Cardiac fibroblast (primary cell): ENCODE measurements around the gene SIRT2.

Experiments
- DNase-seq, 2 donors: peaks; one replicate each; pipeline versions ENCODE4 v3.0.0 to v3.0.0-alpha.2; 2010; ENCODE audit warnings: low read depth in 2 of 2
- H3K4me3 ChIP-seq, 2 donors: replicated peaks in 1 of 2; 1 replicate in 1 of 2; 2 replicates in 1 of 2; pipeline ENCODE4 v1.5.1; 2011; ENCODE audit warnings: low read depth in 2 of 2, low read length in 2 of 2, mild to moderate bottlenecking in 2 of 2, moderate library complexity in 1 of 2
- TF ChIP-seq, protein P1 (sequence below): IDR thresholded peaks from one replicate; pipeline ENCODE4 v1.5.1; 2011; ENCODE audit warnings: low read depth, mild to moderate bottlenecking, low read length, inconsistent platforms

Gene SIRT2

DNA sequence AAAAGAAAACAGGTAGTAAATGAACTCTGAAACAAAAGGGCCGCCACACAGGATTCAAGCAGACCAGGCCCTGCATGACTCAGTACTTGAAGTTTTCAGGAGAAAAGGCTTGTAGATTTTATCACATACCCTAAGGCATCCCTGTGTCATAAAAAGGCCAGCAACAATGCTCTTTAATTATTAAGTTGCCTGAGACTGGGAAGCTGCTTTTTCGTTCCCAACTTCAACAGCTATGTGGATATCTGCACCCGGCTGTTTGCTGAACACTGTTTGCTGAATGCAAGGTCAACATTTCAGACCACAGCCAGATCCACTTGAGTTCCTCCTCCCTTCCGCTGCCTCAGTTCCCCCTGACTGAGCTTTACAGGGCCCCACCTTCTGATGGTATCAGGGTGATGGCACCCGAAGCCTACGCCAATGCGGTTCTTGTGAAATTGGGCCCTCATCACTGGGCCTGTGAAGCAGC lies 61.7 kb downstream of the SIRT2 start:
- H3K4me3 ChIP-seq, result no peak overlapping the region
- TF ChIP-seq, protein P1, sequence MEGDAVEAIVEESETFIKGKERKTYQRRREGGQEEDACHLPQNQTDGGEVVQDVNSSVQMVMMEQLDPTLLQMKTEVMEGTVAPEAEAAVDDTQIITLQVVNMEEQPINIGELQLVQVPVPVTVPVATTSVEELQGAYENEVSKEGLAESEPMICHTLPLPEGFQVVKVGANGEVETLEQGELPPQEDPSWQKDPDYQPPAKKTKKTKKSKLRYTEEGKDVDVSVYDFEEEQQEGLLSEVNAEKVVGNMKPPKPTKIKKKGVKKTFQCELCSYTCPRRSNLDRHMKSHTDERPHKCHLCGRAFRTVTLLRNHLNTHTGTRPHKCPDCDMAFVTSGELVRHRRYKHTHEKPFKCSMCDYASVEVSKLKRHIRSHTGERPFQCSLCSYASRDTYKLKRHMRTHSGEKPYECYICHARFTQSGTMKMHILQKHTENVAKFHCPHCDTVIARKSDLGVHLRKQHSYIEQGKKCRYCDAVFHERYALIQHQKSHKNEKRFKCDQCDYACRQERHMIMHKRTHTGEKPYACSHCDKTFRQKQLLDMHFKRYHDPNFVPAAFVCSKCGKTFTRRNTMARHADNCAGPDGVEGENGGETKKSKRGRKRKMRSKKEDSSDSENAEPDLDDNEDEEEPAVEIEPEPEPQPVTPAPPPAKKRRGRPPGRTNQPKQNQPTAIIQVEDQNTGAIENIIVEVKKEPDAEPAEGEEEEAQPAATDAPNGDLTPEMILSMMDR, result no peak
- DNase-seq, result no peak

DNA sequence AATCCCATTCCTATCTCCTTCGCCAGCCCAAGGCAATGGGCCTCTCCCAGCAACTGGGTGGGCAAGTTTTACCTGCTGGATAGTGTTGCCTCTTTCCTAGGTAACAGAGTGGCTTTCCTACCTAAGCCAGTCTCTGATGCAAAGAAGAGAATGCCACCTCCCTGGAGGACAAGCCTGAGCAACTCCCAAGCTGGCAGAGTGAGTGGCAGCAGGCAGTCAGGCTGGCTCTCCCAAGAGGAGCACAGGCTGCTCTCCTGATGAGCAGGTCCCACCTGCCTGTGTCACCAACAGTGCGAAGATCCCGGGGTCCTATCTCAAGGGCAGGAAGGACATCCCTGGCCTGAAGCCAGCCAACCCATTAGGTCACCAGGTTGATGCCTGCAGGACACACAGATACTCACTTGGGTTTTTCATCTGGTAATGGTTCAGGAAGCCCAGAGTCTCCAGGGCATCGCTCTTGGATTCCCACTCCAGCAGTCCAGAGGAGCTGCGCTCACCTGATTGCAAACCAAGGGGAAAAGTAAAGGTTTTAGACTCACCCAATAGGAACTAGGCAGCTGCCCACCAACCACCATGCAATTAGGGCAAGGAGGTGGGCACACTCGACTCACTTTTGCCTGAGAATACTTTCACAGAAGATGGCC lies 62.3 kb downstream of the SIRT2 start:
- TF ChIP-seq, protein P1, result no peak
- DNase-seq, result no peak
- no peak overlapping the region for H3K4me3 ChIP-seq

- DNase-seq, result no peak
- TF ChIP-seq, protein P1, result no peak
- no peak overlapping the region for H3K4me3 ChIP-seq
Measured at GRCh38 chr19:38836159-38836982, 63.0 kb downstream of the SIRT2 start.

DNA sequence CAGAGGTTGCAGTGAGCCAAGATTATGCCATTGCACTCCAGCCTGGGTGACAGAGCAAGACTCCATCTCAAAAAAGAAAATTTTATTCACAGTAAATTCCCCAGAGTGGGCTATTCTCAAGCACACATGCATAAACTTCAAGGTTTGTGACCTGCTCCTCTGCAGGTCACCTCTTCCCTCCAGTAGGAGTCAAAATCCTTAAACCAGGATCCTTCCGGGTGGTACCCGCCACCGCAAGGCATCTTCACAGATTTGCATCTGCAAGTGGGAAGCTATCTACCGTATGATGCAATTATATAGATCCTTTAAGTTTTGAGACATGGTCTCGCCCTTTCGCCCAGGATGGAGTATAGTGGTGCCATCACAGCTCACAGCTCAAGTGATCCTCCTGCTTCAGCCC lies 64.8 kb downstream of the SIRT2 start:
- no peak for DNase-seq
- TF ChIP-seq, protein P1, result no peak
- no peak overlapping the region for H3K4me3 ChIP-seq

GRCh38 chr19:38834104-38834490 lies 65.3 kb downstream of the SIRT2 start:
- DNase-seq, result peak in 1 of 2 donors; percentile 31
- no peak overlapping the region for H3K4me3 ChIP-seq
- TF ChIP-seq, protein P1, result no peak

DNA sequence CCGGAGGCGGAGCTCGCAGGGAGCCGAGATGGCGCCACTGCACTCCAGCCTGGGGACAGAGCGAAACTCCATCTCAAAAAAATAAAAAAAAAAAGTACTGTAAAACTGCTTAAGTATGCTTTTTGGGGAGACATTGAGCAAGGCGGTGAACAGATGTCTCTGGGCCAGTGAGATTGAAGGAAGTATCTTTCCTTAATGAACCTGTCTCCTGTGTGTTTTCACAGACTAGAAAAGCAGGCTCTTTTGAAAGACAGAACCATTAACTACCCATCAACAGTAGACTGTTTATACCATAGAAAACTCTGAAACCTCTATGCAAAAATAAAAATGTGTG lies 66.4 kb downstream of the SIRT2 start:
- H3K4me3 ChIP-seq, result no peak overlapping the region
- no peak for DNase-seq
- TF ChIP-seq, protein P1, result no peak
